ENCODE results near the gene DOCK10.

The DOCK10 gene

GRCh38 chr2:224895377-224895776 lies 146.9 kb downstream of the DOCK10 start:
- Histone ChIP-seq H3K27me3 (ENCODE audit: control insufficient read depth, insufficient read depth, low read length) (peaks cover 6% of the 10 kb centered on the region), H3K4me3 (ENCODE audit: low read depth, low read length) (no peak overlapping the region), H3K36me3 (ENCODE audit: control insufficient read depth, insufficient read depth, low read length) (no peaks in the 10 kb centered on the region), H3K4me1 (ENCODE audit: control insufficient read depth, insufficient read depth, low read length) (peaks cover 2% of the 10 kb centered on the region), H3K9me3 (ENCODE audit: control insufficient read depth, insufficient read depth, low read length) (no peaks in the 10 kb centered on the region), H3K9ac (ENCODE audit: low read depth, low read length) (no peak overlapping the region)

GRCh38 chr2:224894356-224894755 lies 147.9 kb downstream of the DOCK10 start:
- no peaks in the 10 kb centered on the region for H3K36me3 ChIP-seq (ENCODE audit: control insufficient read depth, insufficient read depth, low read length)
- no peaks in the 10 kb centered on the region for H3K9me3 ChIP-seq (ENCODE audit: control insufficient read depth, insufficient read depth, low read length)
- H3K4me1 ChIP-seq (ENCODE audit: control insufficient read depth, insufficient read depth, low read length) = peaks cover 2% of the 10 kb centered on the region
- peaks cover 6% of the 10 kb centered on the region for H3K27me3 ChIP-seq (ENCODE audit: control insufficient read depth, insufficient read depth, low read length)
- no peak overlapping the region for H3K9ac ChIP-seq (ENCODE audit: low read depth, low read length)
- no peak overlapping the region for H3K4me3 ChIP-seq (ENCODE audit: low read depth, low read length)

GRCh38 chr2:224893848-224894247 lies 148.4 kb downstream of the DOCK10 start:
- Histone ChIP-seq H3K9ac (ENCODE audit: low read depth, low read length) (no peak overlapping the region), H3K9me3 (ENCODE audit: control insufficient read depth, insufficient read depth, low read length) (no peaks in the 10 kb centered on the region), H3K4me3 (ENCODE audit: low read depth, low read length) (no peak overlapping the region), H3K4me1 (ENCODE audit: control insufficient read depth, insufficient read depth, low read length) (peaks cover 2% of the 10 kb centered on the region), H3K27me3 (ENCODE audit: control insufficient read depth, insufficient read depth, low read length) (peaks cover 6% of the 10 kb centered on the region), H3K36me3 (ENCODE audit: control insufficient read depth, insufficient read depth, low read length) (no peaks in the 10 kb centered on the region)

DNA sequence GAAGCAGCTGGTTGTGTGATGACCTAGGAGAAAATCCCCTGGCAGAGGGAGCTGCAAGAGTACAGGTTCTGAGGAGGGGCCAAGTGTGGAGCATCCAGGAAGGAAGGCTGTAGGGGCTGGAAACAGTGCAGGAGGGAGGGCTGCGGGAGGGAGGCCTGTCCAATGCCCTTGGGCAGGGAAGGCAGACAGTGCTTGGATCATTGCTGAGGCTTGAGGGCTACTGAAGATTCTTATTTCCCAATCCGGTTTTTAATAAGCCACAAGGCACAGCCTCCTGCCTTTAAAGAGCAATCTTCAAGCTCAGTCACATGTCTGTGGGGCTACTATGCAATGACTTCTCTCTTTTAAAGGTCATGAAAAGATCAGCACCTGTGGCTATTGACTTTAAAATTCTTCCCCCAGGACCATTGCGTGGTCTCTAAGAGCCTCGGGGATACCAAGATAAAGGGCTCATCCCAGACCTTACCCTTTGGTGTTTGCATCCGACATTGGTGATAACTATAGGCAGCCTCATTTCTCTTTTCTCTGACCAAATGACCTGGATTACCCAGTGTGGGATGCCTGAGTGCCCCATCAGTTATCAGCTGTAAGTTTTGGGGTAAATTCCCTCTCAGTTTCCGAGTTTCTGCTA lies 149.6 kb downstream of the DOCK10 start:
- no peaks in the 10 kb centered on the region for H3K9me3 ChIP-seq (ENCODE audit: control insufficient read depth, insufficient read depth, low read length)
- no peaks in the 10 kb centered on the region for H3K36me3 ChIP-seq (ENCODE audit: control insufficient read depth, insufficient read depth, low read length)
- H3K27me3 ChIP-seq (ENCODE audit: control insufficient read depth, insufficient read depth, low read length) = peaks cover 6% of the 10 kb centered on the region
- H3K9ac ChIP-seq (ENCODE audit: low read depth, low read length) = no peak overlapping the region
- H3K4me3 ChIP-seq (ENCODE audit: low read depth, low read length) = no peak overlapping the region
- H3K4me1 ChIP-seq (ENCODE audit: control insufficient read depth, insufficient read depth, low read length) = peaks cover 2% of the 10 kb centered on the region

DNA sequence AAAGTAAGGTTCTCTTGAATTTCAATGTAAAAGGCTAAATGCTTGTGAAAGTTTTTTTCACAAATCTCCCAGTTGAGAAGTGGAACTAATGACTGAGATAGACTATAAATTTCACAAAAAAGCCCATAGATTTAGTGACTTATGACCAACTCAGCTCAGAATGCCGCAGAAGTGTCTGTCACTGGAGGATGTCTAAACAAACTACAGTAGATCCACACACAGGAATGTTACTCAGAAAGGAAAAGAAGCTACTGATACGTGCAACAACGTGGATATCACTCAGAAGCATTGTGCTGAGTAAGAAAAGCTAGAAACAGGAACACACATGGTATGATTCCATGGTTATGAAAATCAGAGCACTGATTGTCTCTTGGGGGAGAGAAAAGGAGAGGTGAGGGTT lies 151.9 kb downstream of the DOCK10 start:
- Histone ChIP-seq H3K4me3 (ENCODE audit: low read depth, low read length) (no peak overlapping the region), H3K27me3 (ENCODE audit: control insufficient read depth, insufficient read depth, low read length) (peaks cover 6% of the 10 kb centered on the region), H3K36me3 (ENCODE audit: control insufficient read depth, insufficient read depth, low read length) (no peaks in the 10 kb centered on the region), H3K4me1 (ENCODE audit: control insufficient read depth, insufficient read depth, low read length) (peaks cover 2% of the 10 kb centered on the region), H3K9me3 (ENCODE audit: control insufficient read depth, insufficient read depth, low read length) (no peaks in the 10 kb centered on the region), H3K9ac (ENCODE audit: low read depth, low read length) (no peak overlapping the region)

DNA sequence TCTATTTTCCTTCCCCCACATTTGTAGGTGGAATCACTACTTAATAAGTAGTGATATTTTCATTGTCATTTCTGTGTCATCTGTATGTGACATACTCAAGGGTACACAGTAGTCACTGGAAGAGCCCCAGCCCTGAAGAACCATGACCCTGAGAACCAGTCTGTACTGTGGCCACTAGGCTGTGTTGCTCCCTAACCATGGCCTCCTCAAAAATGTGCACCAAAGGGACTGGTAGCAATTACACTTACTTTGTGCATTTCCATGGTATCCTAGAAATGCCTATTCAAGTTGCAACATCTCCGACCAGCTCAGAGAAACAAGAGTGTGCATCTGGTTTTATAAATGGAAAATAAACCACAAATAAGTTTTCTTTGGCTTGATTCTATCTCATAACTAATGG lies 155.1 kb downstream of the DOCK10 start:
- H3K4me1 ChIP-seq (ENCODE audit: control insufficient read depth, insufficient read depth, low read length) = no peaks in the 10 kb centered on the region
- H3K9me3 ChIP-seq (ENCODE audit: control insufficient read depth, insufficient read depth, low read length) = no peaks in the 10 kb centered on the region
- no peaks in the 10 kb centered on the region for H3K27me3 ChIP-seq (ENCODE audit: control insufficient read depth, insufficient read depth, low read length)
- no peak overlapping the region for H3K4me3 ChIP-seq (ENCODE audit: low read depth, low read length)
- H3K9ac ChIP-seq (ENCODE audit: low read depth, low read length) = no peak overlapping the region
- no peaks in the 10 kb centered on the region for H3K36me3 ChIP-seq (ENCODE audit: control insufficient read depth, insufficient read depth, low read length)

GRCh38 chr2:224885836-224886547 lies 156.3 kb downstream of the DOCK10 start:
- H3K9ac ChIP-seq (ENCODE audit: low read depth, low read length) = no peak overlapping the region
- no peak overlapping the region for H3K4me3 ChIP-seq (ENCODE audit: low read depth, low read length)
- H3K4me1 ChIP-seq (ENCODE audit: control insufficient read depth, insufficient read depth, low read length) = no peaks in the 10 kb centered on the region
- no peaks in the 10 kb centered on the region for H3K9me3 ChIP-seq (ENCODE audit: control insufficient read depth, insufficient read depth, low read length)
- no peaks in the 10 kb centered on the region for H3K27me3 ChIP-seq (ENCODE audit: control insufficient read depth, insufficient read depth, low read length)
- H3K36me3 ChIP-seq (ENCODE audit: control insufficient read depth, insufficient read depth, low read length) = no peaks in the 10 kb centered on the region

DNA sequence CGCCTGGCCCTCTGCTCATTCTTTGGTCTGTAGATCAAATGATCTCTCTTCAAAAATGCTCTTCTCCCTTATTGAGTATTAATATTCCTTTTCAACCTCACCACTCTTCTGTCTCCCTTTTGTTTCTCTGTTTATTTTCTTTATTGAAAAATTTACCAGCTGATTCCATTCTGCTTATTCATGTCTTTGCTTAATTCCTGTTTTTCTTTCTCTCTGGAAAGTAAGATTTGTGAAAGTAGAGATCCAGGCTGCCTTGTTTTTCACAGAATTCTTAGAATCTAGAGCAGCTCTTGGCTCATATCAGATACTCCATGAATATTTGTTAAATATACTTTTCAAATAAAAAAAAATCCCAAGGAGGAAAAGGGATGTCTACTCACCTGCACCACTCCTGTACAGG lies 157.0 kb downstream of the DOCK10 start:
- no peaks in the 10 kb centered on the region for H3K9me3 ChIP-seq (ENCODE audit: control insufficient read depth, insufficient read depth, low read length)
- no peaks in the 10 kb centered on the region for H3K4me1 ChIP-seq (ENCODE audit: control insufficient read depth, insufficient read depth, low read length)
- H3K9ac ChIP-seq (ENCODE audit: low read depth, low read length) = no peak overlapping the region
- no peaks in the 10 kb centered on the region for H3K27me3 ChIP-seq (ENCODE audit: control insufficient read depth, insufficient read depth, low read length)
- no peaks in the 10 kb centered on the region for H3K36me3 ChIP-seq (ENCODE audit: control insufficient read depth, insufficient read depth, low read length)
- H3K4me3 ChIP-seq (ENCODE audit: low read depth, low read length) = no peak overlapping the region

- no peak overlapping the region for H3K4me3 ChIP-seq (ENCODE audit: low read depth, low read length)
- no peaks in the 10 kb centered on the region for H3K4me1 ChIP-seq (ENCODE audit: control insufficient read depth, insufficient read depth, low read length)
- H3K27me3 ChIP-seq (ENCODE audit: control insufficient read depth, insufficient read depth, low read length) = no peaks in the 10 kb centered on the region
- H3K9ac ChIP-seq (ENCODE audit: low read depth, low read length) = no peak overlapping the region
- H3K9me3 ChIP-seq (ENCODE audit: control insufficient read depth, insufficient read depth, low read length) = no peaks in the 10 kb centered on the region
- H3K36me3 ChIP-seq (ENCODE audit: control insufficient read depth, insufficient read depth, low read length) = no peaks in the 10 kb centered on the region
These were observed 158.1 kb downstream of the DOCK10 start for GRCh38 chr2:224884188-224884587.

GRCh38 chr2:224883700-224884099 lies 158.6 kb downstream of the DOCK10 start:
- Histone ChIP-seq H3K9me3 (ENCODE audit: control insufficient read depth, insufficient read depth, low read length) (no peaks in the 10 kb centered on the region), H3K4me3 (ENCODE audit: low read depth, low read length) (no peak overlapping the region), H3K9ac (ENCODE audit: low read depth, low read length) (no peak overlapping the region), H3K4me1 (ENCODE audit: control insufficient read depth, insufficient read depth, low read length) (no peaks in the 10 kb centered on the region), H3K27me3 (ENCODE audit: control insufficient read depth, insufficient read depth, low read length) (no peaks in the 10 kb centered on the region), H3K36me3 (ENCODE audit: control insufficient read depth, insufficient read depth, low read length) (no peaks in the 10 kb centered on the region)

DNA sequence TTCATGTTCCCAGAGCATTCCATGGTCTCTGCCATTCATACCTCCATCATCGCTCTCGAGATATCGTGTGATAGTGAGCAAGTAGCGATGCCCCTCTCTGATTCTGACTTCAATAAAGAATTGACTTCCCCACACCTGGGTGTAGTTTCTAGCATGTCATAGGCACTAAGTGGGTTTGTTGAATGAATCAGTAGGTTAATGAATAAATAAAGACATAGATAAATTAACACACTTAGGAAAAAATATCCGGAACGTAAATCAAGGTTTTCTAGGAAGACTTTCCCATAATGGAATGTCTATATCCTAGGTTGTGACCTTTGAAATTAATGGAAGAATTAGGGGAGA lies 159.1 kb downstream of the DOCK10 start:
- Histone ChIP-seq H3K36me3 (ENCODE audit: control insufficient read depth, insufficient read depth, low read length) (no peaks in the 10 kb centered on the region), H3K4me3 (ENCODE audit: low read depth, low read length) (no peak overlapping the region), H3K9me3 (ENCODE audit: control insufficient read depth, insufficient read depth, low read length) (no peaks in the 10 kb centered on the region), H3K27me3 (ENCODE audit: control insufficient read depth, insufficient read depth, low read length) (no peaks in the 10 kb centered on the region), H3K4me1 (ENCODE audit: control insufficient read depth, insufficient read depth, low read length) (no peaks in the 10 kb centered on the region), H3K9ac (ENCODE audit: low read depth, low read length) (no peak overlapping the region)
